Ascending aorta (tissue), 2 donors: ENCODE results near the gene TCF4. TPM values are rescaled to one million over a fixed set of nuclear protein-coding genes. Genes with fewer than 3 reads are reported as not detected.

Experiments
- DNase-seq, 2 donors: peaks; one replicate each; pipeline ENCODE4 v3.0.0-alpha.2; 2019; ENCODE audit warnings: low spot score in 2 of 2
- H3K27ac ChIP-seq, 2 donors: fragments of 200-600 bp; sonication (generic); one replicate each; pipeline ENCODE4 v1.5.1; 2016 to 2017; ENCODE audit warnings: mild to moderate bottlenecking in 1 of 2
- H3K27me3 ChIP-seq: fragments of 200-600 bp; sonication (generic); one replicate; pipeline ENCODE4 v1.5.1; 2017
- H3K36me3 ChIP-seq, 2 donors: fragments of 200-600 bp; sonication (generic); one replicate each; pipeline ENCODE4 v1.5.1; 2016
- H3K4me1 ChIP-seq, 2 donors: fragments of 200-600 bp; sonication (generic); one replicate each; pipeline ENCODE4 v1.5.1; 2016 to 2017; ENCODE audit warnings: mild to moderate bottlenecking in 1 of 2
- H3K4me3 ChIP-seq, 2 donors: fragments of 200-600 bp; sonication (generic); one replicate each; pipeline ENCODE4 v1.5.1; 2016 to 2017; ENCODE audit warnings: mild to moderate bottlenecking in 1 of 2
- H3K9me3 ChIP-seq, 2 donors: fragments of 200-600 bp; sonication (generic); one replicate each; pipeline ENCODE4 v1.5.1; 2016
- intact Hi-C: fragments of 100-400 bp; cut with DNase I; formaldehyde crosslinking; loops from one replicate; pipeline ENCODE4 v1.15.1; 2023
- total RNA-seq: library from RNA; depleted of rRNA; stranded (reverse); fragments of >200 nt; gene quantifications from one replicate; pipeline ENCODE4 v1.1.0, GENCODE V29; 2016
- TF ChIP-seq, protein P1 (sequence below), 3 experiments: fragments of 200-600 bp in 2 of 3; fragments of 450-650 bp in 1 of 3; sonication (generic) in 2 of 3; IDR thresholded peaks; one replicate each; pipeline ENCODE4 v1.5.1; 2016 to 2019; ENCODE audit warnings: antibody characterized with exemption in 3 of 3, mild to moderate bottlenecking in 1 of 3, moderate library complexity in 1 of 3

Gene TCF4
- total RNA-seq, 1 donor from 2014 or later, result 180 TPM

- H3K36me3 ChIP-seq, result no peaks in the 10 kb centered on the region
- DNase-seq, result no peak
- H3K4me3 ChIP-seq, result no peak overlapping the region
- H3K27me3 ChIP-seq, result no peaks in the 10 kb centered on the region
- H3K4me1 ChIP-seq, result peaks cover 0 to 3% of the 10 kb centered on the region in 2 donors
- intact Hi-C loops, result no loop called here
- TF ChIP-seq, protein P1, sequence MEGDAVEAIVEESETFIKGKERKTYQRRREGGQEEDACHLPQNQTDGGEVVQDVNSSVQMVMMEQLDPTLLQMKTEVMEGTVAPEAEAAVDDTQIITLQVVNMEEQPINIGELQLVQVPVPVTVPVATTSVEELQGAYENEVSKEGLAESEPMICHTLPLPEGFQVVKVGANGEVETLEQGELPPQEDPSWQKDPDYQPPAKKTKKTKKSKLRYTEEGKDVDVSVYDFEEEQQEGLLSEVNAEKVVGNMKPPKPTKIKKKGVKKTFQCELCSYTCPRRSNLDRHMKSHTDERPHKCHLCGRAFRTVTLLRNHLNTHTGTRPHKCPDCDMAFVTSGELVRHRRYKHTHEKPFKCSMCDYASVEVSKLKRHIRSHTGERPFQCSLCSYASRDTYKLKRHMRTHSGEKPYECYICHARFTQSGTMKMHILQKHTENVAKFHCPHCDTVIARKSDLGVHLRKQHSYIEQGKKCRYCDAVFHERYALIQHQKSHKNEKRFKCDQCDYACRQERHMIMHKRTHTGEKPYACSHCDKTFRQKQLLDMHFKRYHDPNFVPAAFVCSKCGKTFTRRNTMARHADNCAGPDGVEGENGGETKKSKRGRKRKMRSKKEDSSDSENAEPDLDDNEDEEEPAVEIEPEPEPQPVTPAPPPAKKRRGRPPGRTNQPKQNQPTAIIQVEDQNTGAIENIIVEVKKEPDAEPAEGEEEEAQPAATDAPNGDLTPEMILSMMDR (IDR thresholded peaks at IDR 0.05), result no peak
- H3K9me3 ChIP-seq, result no peaks in the 10 kb centered on the region
- no peak overlapping the region for H3K27ac ChIP-seq
Measured at GRCh38 chr18:55592106-55592505, 4.1 kb upstream of the TCF4 start.

DNA sequence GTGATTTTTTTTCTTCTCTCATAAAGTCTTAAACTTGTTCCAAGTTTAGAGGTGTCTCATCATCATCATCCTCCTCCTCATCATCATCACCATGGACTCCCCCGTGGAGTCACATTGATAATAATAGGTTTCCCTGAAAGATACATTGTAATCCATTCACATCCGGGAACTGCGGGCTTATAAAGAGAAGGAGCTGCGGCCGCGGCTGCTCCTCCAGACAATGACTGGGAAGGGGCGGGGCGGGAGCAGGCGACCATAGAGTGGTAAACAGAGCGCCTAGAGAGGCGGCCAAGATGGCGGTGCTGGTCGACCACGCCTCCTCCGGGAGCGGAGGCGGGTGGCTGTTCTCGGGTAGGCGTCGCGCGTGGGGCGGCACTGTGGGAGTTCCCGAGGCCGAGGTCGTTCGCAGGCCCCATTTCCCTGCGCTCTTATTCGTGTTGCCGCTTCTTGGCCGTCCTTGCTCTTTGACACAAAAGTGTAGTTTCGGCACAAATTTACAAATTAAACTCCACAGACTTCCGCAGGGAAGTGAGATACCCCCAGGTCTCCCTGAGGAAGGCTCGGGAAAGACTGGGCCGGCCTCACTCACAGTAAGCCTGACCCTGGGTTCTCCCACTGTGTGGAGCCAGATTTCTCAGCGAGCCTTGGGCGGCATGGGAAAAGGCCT is 1.8 kb upstream of the TCF4 start:
- Histone ChIP-seq H3K36me3 (no peaks in the 10 kb centered on the region), H3K27me3 (no peaks in the 10 kb centered on the region), H3K27ac (peak overlapping the region; percentile 85 to 89), H3K4me3 (peak overlapping the region; percentile 69 to 96), H3K9me3 (no peaks in the 10 kb centered on the region), H3K4me1 (peaks cover 3 to 5% of the 10 kb centered on the region in 2 donors)
- DNase-seq, result peak; percentile 85 to 98
- TF ChIP-seq, protein P1 (IDR thresholded peaks at IDR 0.05), result no peak
- intact Hi-C loops, result loop anchor here (2.0 to 5.0 kb wide), 6 partner anchors 112 to 1063 kb away; partner anchors contain the start of gene WDR7

DNA sequence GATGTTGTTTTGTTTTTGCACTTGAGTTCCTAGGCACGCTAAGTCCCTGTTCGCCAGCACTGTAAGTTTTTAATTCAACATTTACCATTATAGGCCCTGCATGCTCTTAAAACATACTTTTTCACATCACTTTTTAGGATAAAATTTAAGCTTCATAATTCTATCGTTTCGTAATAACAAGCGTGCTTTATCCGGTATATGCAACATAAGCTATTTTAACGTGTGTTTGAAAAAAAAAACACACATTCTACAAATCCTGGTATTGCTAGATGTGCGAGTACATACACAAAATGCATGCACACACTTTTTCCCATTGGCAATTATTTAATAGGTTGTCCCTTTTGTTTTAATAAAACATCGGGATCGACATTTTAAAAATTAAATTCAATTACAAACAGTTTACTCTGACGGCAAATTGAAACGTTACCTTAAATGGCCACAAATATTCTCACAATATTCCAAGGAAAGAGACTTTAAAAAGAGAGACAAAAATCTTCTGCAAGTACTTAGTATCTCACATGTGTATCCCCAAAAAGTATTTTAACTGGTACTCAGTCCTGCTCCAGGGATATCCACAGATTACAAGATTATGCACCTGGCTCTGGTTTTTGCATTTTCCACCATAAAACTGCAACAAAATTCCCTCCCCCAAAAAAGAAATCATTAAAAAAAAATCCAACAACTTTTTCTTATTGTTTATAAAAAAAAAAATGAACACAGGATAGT is 1.0 kb upstream of the TCF4 start:
- intact Hi-C loops, result loop anchor here (2.0 to 5.0 kb wide), 6 partner anchors 112 to 1063 kb away; partner anchors contain the start of gene WDR7
- peak overlapping the region; percentile 85 to 89 for H3K27ac ChIP-seq
- no peaks in the 10 kb centered on the region for H3K9me3 ChIP-seq
- peak overlapping the region; percentile 69 to 96 for H3K4me3 ChIP-seq
- peaks cover 3 to 6% of the 10 kb centered on the region in 2 donors for H3K4me1 ChIP-seq
- H3K36me3 ChIP-seq, result no peaks in the 10 kb centered on the region
- TF ChIP-seq, protein P1 (IDR thresholded peaks at IDR 0.05), result no peak
- no peaks in the 10 kb centered on the region for H3K27me3 ChIP-seq
- DNase-seq, result no peak

DNA sequence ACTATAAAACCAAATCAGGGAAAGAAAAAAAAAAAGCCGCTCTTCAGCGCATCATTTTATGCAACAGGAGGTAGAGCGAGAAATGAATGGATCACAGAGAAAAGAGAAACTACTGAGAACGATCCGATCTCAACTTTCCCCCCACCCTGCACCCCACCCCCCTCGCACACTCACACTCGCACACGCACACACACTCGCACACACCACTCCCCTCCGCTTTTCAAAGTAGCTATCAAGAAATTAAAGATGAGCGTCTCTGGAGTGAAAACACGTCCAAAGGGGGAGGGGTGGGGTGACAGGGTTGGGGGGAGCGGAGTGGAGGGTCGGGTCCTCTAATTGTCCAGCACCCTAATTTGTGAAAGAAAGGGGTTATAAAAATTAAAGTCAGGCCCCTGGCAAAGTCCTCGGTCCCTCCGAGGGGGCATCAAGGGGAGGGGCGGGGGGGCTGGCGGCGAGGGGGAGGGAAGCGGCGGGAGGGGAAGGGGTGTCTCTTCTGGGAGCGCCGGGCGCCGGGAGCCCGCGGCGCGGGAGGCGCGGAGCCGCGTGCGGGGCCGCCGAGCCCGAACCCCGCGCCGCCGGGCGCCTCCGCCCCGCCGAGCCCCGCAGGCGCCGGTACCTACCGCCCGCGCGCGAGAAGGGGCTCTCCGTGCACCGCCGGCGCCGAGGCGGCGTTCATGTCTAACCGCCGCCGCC is 428 bp downstream of the TCF4 start:
- TF ChIP-seq, protein P1 (IDR thresholded peaks at IDR 0.05), result no peak
- Histone ChIP-seq H3K4me3 (peak overlapping the region; percentile 69 to 96), H3K36me3 (no peaks in the 10 kb centered on the region), H3K27ac (peak overlapping the region; percentile 85 to 89), H3K9me3 (no peaks in the 10 kb centered on the region), H3K4me1 (peaks cover 3 to 6% of the 10 kb centered on the region in 2 donors), H3K27me3 (no peaks in the 10 kb centered on the region)
- no peak for DNase-seq
- intact Hi-C loops, result loop anchor here (2.0 to 5.0 kb wide), 6 partner anchors 110 to 1065 kb away; partner anchors contain the start of gene WDR7

DNA sequence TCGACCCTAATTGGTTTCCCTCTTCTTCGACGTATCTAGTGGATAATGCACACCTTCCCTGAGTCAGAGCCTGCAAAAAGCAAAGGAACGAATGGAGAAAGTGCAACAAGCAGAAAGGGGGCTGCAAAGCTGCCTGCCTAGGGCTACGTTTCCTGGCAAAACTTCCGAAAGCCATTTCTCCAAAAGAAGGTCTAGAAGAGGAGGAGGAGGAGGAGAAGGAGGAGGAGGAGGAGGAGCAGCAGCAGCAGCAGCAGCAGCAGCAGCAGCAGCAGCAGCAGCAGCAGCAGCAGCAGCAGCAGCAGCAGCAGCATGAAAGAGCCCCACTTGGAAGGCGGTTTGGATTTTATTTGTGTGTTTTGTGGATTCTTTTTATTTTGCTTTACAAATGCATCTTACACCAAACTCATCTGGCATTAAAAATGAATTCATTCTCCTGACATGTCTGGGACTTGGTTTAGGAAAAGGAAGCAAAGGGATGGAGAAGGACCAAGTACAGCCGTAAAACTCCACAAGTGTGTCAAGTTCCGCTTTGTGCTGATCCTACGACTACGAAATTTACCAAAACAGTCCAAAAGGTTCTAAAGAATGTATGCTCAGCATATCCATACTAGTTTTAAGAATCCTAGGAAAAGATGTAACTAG is 2.0 kb downstream of the TCF4 start:
- Histone ChIP-seq H3K4me1 (peaks cover 3 to 6% of the 10 kb centered on the region in 2 donors), H3K36me3 (no peaks in the 10 kb centered on the region), H3K9me3 (no peaks in the 10 kb centered on the region), H3K27ac (peak overlapping the region; percentile 60 to 89), H3K27me3 (no peaks in the 10 kb centered on the region), H3K4me3 (peak overlapping the region; percentile 69 to 96)
- DNase-seq, result no peak
- intact Hi-C loops, result loop anchor here (5.0 kb wide), 5 partner anchors 109 to 1066 kb away; partner anchors contain the start of gene WDR7
- TF ChIP-seq, protein P1 (IDR thresholded peaks at IDR 0.05), result no peak
